A673 (cell line): ENCODE data around the gene GSG1L.

ENCODE experiments used
- EZH2 ChIP-seq: fragments of 200-600 bp; sonication (generic); IDR thresholded peaks from 2 replicates; pipeline ENCODE4 v1.6.1; 2017; ENCODE audit warnings: borderline replicate concordance, low read depth, mild to moderate bottlenecking, mixed read lengths, antibody characterized with exemption, low read length; ENCODE audit not compliant: poor library complexity, severe bottlenecking
- TF ChIP-seq, protein P1 (sequence below): fragments of 300-800, 200-600 bp; sonication (generic); conservative IDR thresholded peaks from 2 replicates; pipeline ENCODE4 v1.5.1; 2017; ENCODE audit warnings: low read depth, mild to moderate bottlenecking, antibody characterized with exemption, low read length, moderate library complexity, mixed read lengths

GRCh38 chr16:27961296-27961620 lies 102.3 kb downstream of the GSG1L start:
- TF ChIP-seq, protein P1, sequence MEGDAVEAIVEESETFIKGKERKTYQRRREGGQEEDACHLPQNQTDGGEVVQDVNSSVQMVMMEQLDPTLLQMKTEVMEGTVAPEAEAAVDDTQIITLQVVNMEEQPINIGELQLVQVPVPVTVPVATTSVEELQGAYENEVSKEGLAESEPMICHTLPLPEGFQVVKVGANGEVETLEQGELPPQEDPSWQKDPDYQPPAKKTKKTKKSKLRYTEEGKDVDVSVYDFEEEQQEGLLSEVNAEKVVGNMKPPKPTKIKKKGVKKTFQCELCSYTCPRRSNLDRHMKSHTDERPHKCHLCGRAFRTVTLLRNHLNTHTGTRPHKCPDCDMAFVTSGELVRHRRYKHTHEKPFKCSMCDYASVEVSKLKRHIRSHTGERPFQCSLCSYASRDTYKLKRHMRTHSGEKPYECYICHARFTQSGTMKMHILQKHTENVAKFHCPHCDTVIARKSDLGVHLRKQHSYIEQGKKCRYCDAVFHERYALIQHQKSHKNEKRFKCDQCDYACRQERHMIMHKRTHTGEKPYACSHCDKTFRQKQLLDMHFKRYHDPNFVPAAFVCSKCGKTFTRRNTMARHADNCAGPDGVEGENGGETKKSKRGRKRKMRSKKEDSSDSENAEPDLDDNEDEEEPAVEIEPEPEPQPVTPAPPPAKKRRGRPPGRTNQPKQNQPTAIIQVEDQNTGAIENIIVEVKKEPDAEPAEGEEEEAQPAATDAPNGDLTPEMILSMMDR = no peak
- no peak for TF ChIP-seq EZH2
